Pulmonary artery endothelial cell (primary cell): ENCODE results near the gene ZNF418. TPM values are rescaled to one million over a fixed set of nuclear protein-coding genes. Genes with fewer than 3 reads are reported as not detected.
"Not testable (repeated sequence)": the region's sequence is repeated elsewhere in the genome, so short reads cannot be mapped to it uniquely, and the experiment has no call there.

ENCODE experiments used
- DNase-seq: peaks from one replicate; pipeline ENCODE4 v3.0.0-alpha.2; 2011; ENCODE audit warnings: low read depth, low spot score
- total RNA-seq: library from RNA; depleted of rRNA; stranded (reverse); fragments of >200 nt; gene quantifications from 2 replicates; pipeline ENCODE4 v1.2.3, GENCODE V29; 2014

The ZNF418 gene
- total RNA-seq, 1 donor from 2014 or later, result 4.6 TPM

GRCh38 chr19:57888560-57889231 is 46.5 kb downstream of the ZNF418 start, which contains the start of gene ZNF814:
ZNF814 (minus strand) TSS chr19:57889037; CDS start chr19:57888802, 235 bp downstream.
- peak; percentile 20 for DNase-seq

GRCh38 chr19:57888107-57888559 is 47.1 kb downstream of the ZNF418 start:
- no peak for DNase-seq

GRCh38 chr19:57887195-57887941 is 47.8 kb downstream of the ZNF418 start:
- DNase-seq, result no peak

GRCh38 chr19:57886046-57886445 is 49.2 kb downstream of the ZNF418 start:
- DNase-seq, result no peak

- DNase-seq, result not testable (repeated sequence)
These were observed 61.1 kb downstream of the ZNF418 start for GRCh38 chr19:57873883-57874799.

GRCh38 chr19:57872450-57872849 is 62.8 kb downstream of the ZNF418 start:
- no peak for DNase-seq

Other genes starting within 250 kb of the ZNF418 start
- gene ZNF154, start 226.2 kb downstream of the ZNF418 start, total RNA-seq, result 0.92 and 6.0 TPM in 2 replicates
- 4.7 and 9.3 TPM in 2 replicates for gene ZNF671, start 207.8 kb downstream of the ZNF418 start, total RNA-seq
- gene ZNF776, start 188.6 kb downstream of the ZNF418 start, total RNA-seq, result 13.2 and 13.4 TPM in 2 replicates
- gene ZNF586, start 165.7 kb downstream of the ZNF418 start, total RNA-seq, result 10.3 and 17.6 TPM in 2 replicates
- 5.8 and 9.2 TPM in 2 replicates for gene ZNF552, start 120.5 kb downstream of the ZNF418 start, total RNA-seq
- 24.7 and 29.6 TPM in 2 replicates for gene ZNF587B, start 105.1 kb downstream of the ZNF418 start, total RNA-seq
- gene ZNF587, start 85.5 kb downstream of the ZNF418 start, total RNA-seq, result 20.7 and 21.5 TPM in 2 replicates
- gene ZNF814, start 46.4 kb downstream of the ZNF418 start, total RNA-seq, result 6.1 and 10.8 TPM in 2 replicates
- gene ZNF417, start 18.8 kb downstream of the ZNF418 start, total RNA-seq, result 9.6 and 16.7 TPM in 2 replicates
- 4.4 and 5.6 TPM in 2 replicates for gene ZNF256, start 12.3 kb upstream of the ZNF418 start, total RNA-seq
- gene C19orf18, start 39.1 kb upstream of the ZNF418 start, total RNA-seq, result 0.20 TPM in 1 of 2 replicates, not detected in the other
- gene ZNF606, start 67.4 kb upstream of the ZNF418 start, total RNA-seq, result 8.3 and 12.6 TPM in 2 replicates
- gene ZSCAN1, start 98.6 kb upstream of the ZNF418 start, total RNA-seq, result not detected in 2 replicates
- 0.46 and 3.2 TPM in 2 replicates for gene ZNF135, start 123.9 kb upstream of the ZNF418 start, total RNA-seq
- gene ZSCAN18, start 162.8 kb upstream of the ZNF418 start, total RNA-seq, result 19.7 and 33.3 TPM in 2 replicates
- gene ZNF329, start 215.4 kb upstream of the ZNF418 start, total RNA-seq, result 10.0 and 12.5 TPM in 2 replicates
- 19.7 and 28.6 TPM in 2 replicates for gene ZNF274, start 247.7 kb upstream of the ZNF418 start, total RNA-seq